ENCODE data around the gene TMEM258. TPM values are rescaled to one million over a fixed set of nuclear protein-coding genes. Genes with fewer than 3 reads are reported as not detected.

TMEM258 gene
- total and polyA plus RNA-seq, 2 experiments from 2014 or later, result 71.3 to 519 TPM

GRCh38 chr11:61800331-61801281 lies 8.2 kb upstream of the TMEM258 start:
- H3K27ac ChIP-seq (ENCODE audit: low read depth), result no peak overlapping the region; the same call in 1 of the 2 replicates
- ATAC-seq, result no peak
- peaks cover 19% of the 10 kb centered on the region; the same call in 1 of the 2 replicates for H3F3A ChIP-seq (replicated peaks; ENCODE audit: low read depth)

More at GRCh38 chr11:61800331-61801281, 8.2 kb upstream of the TMEM258 start:
- Mint-ChIP-seq H3K9me3 (no peaks in the 10 kb centered on the region), H3K4me1 (peaks cover 5% of the 10 kb centered on the region; the same call in 1 of the 3 replicates), H3K36me3 (ENCODE audit: low read depth) (peaks cover 84% of the 10 kb centered on the region), H3K4me3 (no peak overlapping the region), H3K27ac (no peak overlapping the region), H3K27me3 (ENCODE audit: insufficient read depth, low read depth, poor library complexity) (peaks cover under 1% of the 10 kb centered on the region)
- Histone ChIP-seq H3K9me2 (ENCODE audit: insufficient read depth) (no peaks in the 10 kb centered on the region), H3K4me1 (ENCODE audit: insufficient read depth) (no peaks in the 10 kb centered on the region), H4K20me1 (replicated peaks; ENCODE audit: insufficient read depth) (peaks cover 13% of the 10 kb centered on the region), H2AFZ (no peak overlapping the region), H3K36me3 (ENCODE audit: insufficient read depth) (peaks cover 31% of the 10 kb centered on the region), H3K79me2 (replicated peaks; ENCODE audit: insufficient read depth) (peaks cover 8% of the 10 kb centered on the region), H3K27me3 (ENCODE audit: insufficient read depth) (no peaks in the 10 kb centered on the region), H3K4me3 (no peak overlapping the region), H3K4me2 (no peak overlapping the region)
- DNase-seq (ENCODE audit: low spot score), result no peak
- TF ChIP-seq ZNF462 (CRISPR knock-in tag; IDR thresholded peaks at IDR 0.05) (no peak), EZH2 (IDR thresholded peaks at IDR 0.05; ENCODE audit: low read depth, unreplicated experiment) (no peak), CREB1 (CRISPR knock-in tag; IDR thresholded peaks at IDR 0.05; ENCODE audit: low read depth) (no peak), JUNB (IDR thresholded peaks at IDR 0.05; ENCODE audit: unreplicated experiment) (no peak)

Data from GM23338 (cell line).